ENCODE data around the gene SLC6A13.
"Not testable (repeated sequence)": the region's sequence is repeated elsewhere in the genome, so short reads cannot be mapped to it uniquely, and the experiment has no call there.

SLC6A13 gene

GRCh38 chr12:262817-263216 lies at the start of gene SLC6A13:
SLC6A13 (minus strand) TSS chr12:262836; CDS start chr12:260052, 2,784 bp downstream.
- DNase-seq, result no peak

- no peak for DNase-seq
Observed at GRCh38 chr12:308511-308910, 45.9 kb upstream of the SLC6A13 start.

GRCh38 chr12:307406-307805 lies 44.8 kb upstream of the SLC6A13 start:
- DNase-seq, result no peak

- no peak for DNase-seq
Observed at GRCh38 chr12:304805-305204, 42.2 kb upstream of the SLC6A13 start.

- DNase-seq, result not testable (repeated sequence)
Observed at GRCh38 chr12:302766-303165, 40.1 kb upstream of the SLC6A13 start.

- DNase-seq, result not testable (repeated sequence)
Observed at GRCh38 chr12:300166-300565, 37.5 kb upstream of the SLC6A13 start.

GRCh38 chr12:299511-299910 lies 36.9 kb upstream of the SLC6A13 start:
- DNase-seq, result not testable (repeated sequence)

- not testable (repeated sequence) for DNase-seq
Observed at GRCh38 chr12:298059-298458, 35.4 kb upstream of the SLC6A13 start.

- DNase-seq, result no peak
Observed at GRCh38 chr12:295132-295531, 32.5 kb upstream of the SLC6A13 start.

GRCh38 chr12:293199-293598 lies 30.6 kb upstream of the SLC6A13 start:
- no peak for DNase-seq

- no peak for DNase-seq
Observed at GRCh38 chr12:292186-292585, 29.6 kb upstream of the SLC6A13 start.

GRCh38 chr12:291153-291723 lies 28.6 kb upstream of the SLC6A13 start:
- no peak for DNase-seq

GRCh38 chr12:288687-289086 lies 26.1 kb upstream of the SLC6A13 start:
- DNase-seq, result no peak

GRCh38 chr12:286531-287300 lies 24.1 kb upstream of the SLC6A13 start:
- DNase-seq, result no peak

GRCh38 chr12:278046-278445 lies 15.4 kb upstream of the SLC6A13 start:
- DNase-seq, result no peak

GRCh38 chr12:275812-276211 lies 13.2 kb upstream of the SLC6A13 start:
- DNase-seq, result no peak

GRCh38 chr12:273382-273781 lies 10.7 kb upstream of the SLC6A13 start:
- no peak for DNase-seq

- DNase-seq, result no peak
Observed at GRCh38 chr12:272942-273341, 10.3 kb upstream of the SLC6A13 start.

- DNase-seq, result peak in 8 of 56 donors; percentile 7 to 43 (median 16)
Observed at GRCh38 chr12:271161-271560, 8.5 kb upstream of the SLC6A13 start.

- DNase-seq, result no peak
Observed at GRCh38 chr12:269191-269590, 6.6 kb upstream of the SLC6A13 start.

GRCh38 chr12:268483-268840 lies 5.8 kb upstream of the SLC6A13 start:
- DNase-seq, result no peak

- peak in 2 of 56 donors; percentile 16 to 19 for DNase-seq
Observed at GRCh38 chr12:267581-268482, 5.2 kb upstream of the SLC6A13 start.

Measured in nucleus accumbens (tissue), 56 donors.